ENCODE data around the gene ATG4D.
"Not testable (repeated sequence)": the region's sequence is repeated elsewhere in the genome, so short reads cannot be mapped to it uniquely, and the experiment has no call there.

ATG4D gene

DNA sequence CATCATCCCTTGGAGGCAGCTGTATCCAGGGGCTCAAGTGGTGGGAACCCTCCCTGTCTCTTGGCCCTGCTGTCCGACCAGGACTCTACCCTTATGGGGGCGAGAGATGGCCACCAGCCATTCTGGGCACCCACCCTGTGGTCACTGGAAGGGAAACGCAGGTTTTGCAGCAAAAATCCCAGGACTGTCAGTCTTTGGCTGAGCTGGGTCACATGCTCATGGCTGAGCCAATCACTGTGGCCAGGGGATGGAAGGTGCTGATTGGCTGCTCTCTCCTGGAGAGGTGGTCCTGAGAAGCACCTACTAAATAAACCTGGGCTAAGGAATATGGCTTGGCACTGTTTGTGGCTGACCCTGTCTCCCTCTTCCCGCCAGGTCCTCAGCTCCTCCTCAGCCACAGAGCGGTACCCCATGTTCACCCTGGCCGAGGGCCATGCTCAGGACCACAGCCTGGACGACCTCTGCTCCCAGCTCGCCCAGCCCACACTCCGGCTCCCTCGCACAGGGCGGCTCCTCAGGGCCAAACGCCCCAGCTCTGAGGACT lies 8.9 kb downstream of the ATG4D start:
- no peak for DNase-seq (ENCODE audit: low spot score)

DNA sequence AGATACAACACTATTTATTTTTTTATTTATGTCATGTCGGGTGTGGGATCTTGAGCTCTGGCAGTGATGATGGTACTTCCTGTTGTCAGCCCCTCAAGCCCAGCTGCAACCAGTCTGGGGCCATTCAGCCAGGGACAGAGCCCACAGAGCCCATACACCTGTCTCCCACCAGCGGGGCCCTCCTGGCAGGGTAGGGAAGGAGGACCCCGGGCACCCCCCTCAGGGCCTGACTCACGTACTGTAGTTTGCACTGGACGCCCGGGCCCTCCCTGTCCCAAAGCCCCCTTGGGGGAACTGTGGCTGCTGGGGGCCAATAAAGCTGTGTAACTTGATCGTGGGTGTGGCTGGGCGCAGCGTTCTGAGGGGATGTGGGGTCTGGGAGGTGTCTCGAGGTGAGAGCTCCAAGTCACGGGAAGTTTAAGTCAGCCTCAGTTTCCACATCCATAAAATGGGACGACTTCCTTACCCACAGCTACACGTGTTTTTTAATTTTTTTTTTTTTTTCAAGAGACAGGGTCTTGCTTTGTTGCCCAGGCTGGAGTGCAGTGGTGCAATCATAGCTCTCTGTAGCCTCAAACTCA lies 9.5 kb downstream of the ATG4D start:
- DNase-seq (ENCODE audit: low spot score), result no peak

DNA sequence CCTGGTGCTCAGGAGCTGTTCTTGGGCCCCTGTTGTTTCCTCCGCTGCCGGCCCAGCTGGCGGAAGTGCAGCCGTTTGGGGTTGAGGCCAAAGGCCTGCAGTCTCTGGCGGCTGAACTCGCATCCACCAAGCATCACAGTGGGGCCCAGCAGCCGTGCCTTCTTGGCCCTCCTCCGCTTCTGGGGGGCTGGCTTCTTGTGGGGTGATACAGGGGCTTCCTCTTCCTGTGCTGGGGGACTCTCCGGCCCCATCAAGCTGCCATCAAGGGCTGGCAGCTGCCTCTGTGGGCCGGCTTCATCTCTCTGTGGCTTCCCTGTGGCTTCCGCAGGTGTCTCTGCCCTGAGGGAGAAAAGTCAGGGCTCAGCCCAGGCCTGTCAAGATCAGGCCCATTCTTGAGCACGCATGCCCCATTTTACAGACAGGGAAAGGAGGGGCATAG lies 10.3 kb downstream of the ATG4D start:
- DNase-seq (ENCODE audit: low spot score), result peak; percentile 70

DNA sequence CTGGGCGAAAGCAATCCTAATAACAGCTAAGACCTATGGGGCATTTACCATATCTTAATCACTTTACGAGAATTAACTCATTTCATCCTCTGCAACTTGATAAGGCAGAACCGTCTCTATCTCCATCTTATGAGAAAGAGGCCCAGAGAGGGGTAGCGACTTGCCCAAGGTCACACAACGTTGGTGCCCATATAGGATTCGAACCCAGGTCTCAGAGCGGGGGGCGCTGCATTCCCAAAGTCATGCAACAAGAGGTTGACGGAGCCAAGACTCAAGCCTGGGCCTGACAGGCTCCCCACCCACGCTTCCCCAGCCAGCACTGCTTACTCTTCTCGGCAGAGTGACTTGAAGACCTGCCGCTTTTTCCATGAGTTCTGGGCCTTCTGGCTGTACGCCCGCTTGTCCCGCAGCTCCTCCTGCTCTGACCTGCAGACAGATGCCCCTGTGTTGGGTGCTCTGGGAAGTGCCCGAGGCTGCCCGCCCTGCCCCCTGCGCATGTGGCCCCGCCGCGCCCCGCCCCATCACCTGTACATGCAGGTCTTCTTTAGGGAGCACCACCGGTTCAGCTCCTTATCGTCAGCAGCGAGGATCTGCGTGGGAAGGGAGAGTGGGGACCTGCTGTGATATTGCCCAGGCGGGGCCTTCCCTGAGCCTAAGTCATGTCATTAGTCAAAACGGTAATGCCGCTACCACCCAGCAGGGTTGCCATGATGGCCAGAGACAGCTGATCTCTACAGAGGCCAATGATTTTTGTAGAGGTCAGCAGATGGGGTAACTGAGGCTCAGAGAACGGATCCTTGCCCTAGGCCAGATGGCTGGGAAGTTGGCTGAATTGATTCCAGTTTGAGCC lies 11.3 kb downstream of the ATG4D start:
- no peak for DNase-seq (ENCODE audit: low spot score)

GRCh38 chr19:10555610-10555973 lies 11.9 kb downstream of the ATG4D start:
- no peak for DNase-seq (ENCODE audit: low spot score)

DNA sequence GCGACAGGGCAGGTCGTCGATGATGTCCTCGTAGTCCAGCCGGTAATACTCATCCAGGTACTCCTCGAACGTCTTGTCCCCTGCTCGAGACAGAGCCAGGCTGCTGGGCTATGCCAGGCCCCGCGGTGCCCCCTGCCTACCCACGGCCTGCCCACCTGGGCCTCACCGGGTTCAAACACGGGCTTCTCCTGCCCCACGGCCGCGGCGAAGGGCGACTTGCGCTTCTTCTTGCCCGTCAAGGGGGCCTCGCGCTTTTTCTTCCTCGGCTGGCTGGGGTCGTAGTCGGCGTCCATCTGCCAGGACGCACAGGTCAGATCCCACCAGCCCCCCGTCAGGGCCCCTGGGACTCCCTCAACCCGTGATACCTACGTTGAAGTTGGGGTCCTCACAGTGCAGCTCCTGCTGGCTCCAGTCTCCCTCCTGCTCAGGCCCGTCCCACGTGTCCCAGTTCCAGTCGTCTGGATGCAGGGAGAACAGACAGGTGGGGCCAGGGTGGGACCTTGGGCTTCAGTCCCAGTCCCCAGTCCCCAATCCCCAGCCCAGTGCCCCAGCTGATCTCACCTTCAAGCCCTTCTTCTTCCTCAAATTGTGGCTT lies 14.0 kb downstream of the ATG4D start:
- no peak for DNase-seq (ENCODE audit: low spot score)

DNA sequence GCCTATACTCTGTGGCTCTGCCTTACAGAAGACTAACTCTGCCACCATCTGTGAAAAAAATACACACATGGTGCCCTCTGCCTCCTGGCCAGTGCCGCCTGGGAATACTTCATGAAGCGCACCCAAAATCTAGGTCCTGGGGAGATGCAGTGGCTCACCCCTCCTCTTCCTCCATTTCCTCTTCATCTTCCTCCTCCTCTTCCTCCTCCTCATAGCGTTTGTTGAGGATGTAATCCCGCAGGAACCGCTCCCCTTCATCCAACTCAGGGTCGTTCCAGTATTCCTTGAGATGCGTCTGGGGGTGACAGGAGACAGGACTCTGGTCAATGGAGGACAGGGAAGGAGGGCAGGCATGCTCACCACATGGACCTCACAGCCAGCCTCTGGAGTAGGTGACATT lies 16.4 kb downstream of the ATG4D start:
- no peak for DNase-seq (ENCODE audit: low spot score)

- no peak for DNase-seq (ENCODE audit: low spot score)
Measured at GRCh38 chr19:10562609-10563008, 18.9 kb downstream of the ATG4D start.

GRCh38 chr19:10565028-10565566 lies 21.4 kb downstream of the ATG4D start:
- peak; percentile 60 for DNase-seq (ENCODE audit: low spot score)

DNA sequence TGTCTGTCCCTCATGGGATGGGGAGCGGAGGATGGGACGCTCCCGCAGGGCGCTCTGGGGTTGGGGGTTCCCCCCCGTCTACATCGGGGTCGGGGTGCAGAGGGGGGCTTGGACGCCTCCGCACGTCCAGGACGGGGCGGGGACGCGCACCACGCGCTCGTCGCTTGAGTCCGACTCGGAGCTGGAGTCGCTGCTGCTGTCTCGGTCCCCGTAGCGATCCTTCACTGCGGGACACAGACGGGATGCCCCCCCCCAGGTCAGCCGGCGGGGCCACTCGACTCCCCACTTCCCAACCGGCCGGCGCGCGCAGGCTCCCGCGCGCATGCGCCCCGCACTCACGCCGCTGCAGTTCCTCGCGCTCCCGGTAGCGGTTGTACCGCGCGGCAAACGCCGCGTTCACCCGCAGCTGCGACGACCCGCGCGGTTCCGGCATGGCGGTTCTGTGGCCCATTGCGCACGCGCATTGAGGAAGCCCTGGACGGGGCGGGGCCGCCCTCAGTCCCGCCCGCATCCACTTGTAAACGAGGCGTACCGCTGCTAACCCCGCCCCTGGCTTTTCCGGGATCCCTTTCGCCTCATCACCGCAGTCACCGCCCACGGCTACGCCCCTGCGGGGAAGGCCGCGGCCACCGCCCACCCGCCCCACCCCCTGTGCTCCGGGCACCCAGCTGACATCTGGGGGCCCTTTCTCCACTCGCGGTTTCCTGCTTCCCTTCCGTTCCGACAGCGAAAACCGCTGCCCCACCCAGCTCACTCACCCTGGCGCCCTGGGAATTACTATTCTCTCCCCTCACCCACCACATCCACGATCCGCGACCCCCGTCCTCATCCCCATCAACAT lies 22.1 kb downstream of the ATG4D start, which contains the start of gene KRI1:
Gene KRI1 (minus strand): TSS at position 444 of the 841 bp plus-strand sequence. CDS start 11 bp downstream, at position 433.
- DNase-seq (ENCODE audit: low spot score), result peak; percentile 99

- no peak for DNase-seq (ENCODE audit: low spot score)
Measured at GRCh38 chr19:10566408-10566657, 22.6 kb downstream of the ATG4D start.

DNA sequence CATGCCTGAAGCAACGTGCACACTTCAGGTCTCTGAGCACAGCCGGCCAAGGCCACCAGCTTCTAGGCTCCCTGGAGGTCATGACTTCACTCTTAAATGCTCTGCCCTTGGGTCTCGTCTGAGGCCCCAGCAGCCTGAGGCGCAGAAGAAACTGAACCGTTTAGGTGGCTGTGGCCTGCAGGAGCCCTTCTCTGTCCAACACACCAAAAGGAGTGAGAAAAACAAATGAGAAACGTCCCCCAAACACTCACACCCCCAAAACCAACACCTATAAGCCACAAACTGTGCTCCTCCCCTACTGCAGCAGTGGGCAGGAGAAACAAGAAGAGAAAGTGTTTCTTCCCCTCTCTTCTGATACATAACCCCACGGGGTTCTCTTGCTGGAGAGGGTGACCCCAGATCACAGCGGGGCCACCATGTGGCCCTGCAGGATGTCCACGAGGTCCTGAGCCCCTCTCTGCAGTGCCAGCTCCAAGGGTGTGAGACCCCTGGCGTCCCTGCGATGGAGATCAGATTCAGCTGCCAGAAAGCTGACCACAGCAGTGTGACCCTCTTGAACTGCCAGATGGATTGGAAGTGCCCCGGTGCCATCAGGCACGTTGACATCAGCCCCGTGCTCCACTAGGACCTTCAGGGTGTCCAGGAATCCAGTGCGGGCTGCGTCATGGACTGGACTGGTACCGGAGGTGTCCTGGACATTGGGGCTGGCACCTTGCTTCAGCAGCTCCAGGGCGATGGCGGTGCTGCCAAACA lies 23.1 kb downstream of the ATG4D start:
- peak; percentile 75 for DNase-seq (ENCODE audit: low spot score)

DNA sequence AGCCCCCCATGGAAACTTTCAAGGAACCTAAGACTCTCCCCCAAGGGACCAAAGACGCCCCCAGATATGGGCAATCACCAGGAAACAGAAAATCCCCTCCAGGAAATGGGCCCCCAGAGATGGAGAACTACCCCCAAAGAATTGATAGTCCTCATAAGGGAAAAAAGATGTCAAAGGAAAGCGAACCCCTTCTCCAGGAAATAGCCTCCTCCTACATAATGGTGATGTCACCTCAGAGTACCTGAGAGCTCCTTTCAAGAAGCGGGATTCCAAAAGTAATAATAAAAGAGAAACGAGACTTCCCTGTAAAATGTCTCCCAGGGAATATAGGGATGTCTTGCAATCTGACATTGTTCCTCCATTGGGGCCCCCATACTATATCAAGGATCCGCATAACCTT lies 24.0 kb downstream of the ATG4D start:
- no peak for DNase-seq (ENCODE audit: low spot score)

DNA sequence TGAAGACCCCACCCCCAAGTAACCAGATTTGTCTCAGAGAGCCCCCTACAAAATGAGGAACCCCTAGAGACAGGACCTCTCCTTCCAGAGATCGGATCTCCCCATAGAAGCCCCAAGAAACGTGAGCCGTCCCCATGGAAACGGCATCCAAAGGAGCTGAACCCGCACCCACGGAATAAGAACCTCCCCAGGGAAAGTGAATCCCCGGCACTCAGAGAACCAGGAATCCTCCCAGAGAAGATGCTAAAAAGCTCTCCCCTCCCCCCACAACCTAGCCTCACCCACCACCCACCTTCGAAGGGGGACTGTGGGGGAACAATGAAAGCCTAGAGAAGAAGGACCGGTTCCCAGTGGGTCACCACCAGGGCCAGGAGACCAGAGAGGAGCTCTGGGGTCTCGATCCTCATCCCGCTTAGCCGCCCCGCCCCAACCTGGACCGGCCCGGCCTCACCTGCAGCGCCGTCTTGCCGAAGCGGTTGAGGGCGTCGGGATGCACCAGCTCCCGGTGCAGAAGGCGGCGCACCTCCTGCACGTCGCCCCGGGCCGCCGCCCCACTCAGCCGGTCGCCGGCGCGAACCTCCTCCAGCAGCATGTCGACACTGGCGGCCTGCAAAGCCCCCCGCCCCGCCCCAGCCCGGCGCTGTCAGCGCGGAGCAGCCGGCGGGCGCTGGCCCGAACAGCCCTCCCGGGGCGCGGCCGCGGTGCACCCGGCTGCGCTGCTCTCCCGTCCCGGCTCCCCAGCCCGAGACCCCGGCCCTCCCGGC lies 24.5 kb downstream of the ATG4D start:
- DNase-seq (ENCODE audit: low spot score), result peak; percentile 59

GRCh38 chr19:10568826-10569651 lies 25.3 kb downstream of the ATG4D start, which contains the start of gene CDKN2D:
TSS of gene CDKN2D (minus strand) at chr19:10568979. CDS start at chr19:10568653, 326 bp downstream.
- peak; percentile 100 for DNase-seq (ENCODE audit: low spot score)

- not testable (repeated sequence) for DNase-seq (ENCODE audit: low spot score)
Measured at GRCh38 chr19:10573793-10574192, 30.1 kb downstream of the ATG4D start.

DNA sequence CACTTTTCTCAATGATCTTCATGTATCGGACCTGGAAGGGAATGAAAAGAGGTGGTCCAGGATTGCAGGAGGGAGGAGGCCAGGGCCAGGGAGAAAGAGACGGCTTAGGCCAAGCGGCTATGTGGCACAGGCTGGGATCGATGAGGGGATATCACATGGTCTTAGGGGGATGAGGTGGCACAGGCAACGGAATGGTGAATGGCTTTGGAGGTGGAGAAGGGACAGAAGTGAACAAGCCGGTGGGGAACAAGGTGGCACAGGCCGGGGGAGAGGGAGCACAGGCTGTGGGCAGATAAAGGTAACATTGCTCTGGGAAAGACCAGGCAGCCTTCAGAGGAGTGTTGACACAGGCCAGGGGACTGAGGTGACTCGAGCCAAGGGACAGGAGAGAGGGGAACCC lies 30.8 kb downstream of the ATG4D start:
- no peak for DNase-seq (ENCODE audit: low spot score)

DNA sequence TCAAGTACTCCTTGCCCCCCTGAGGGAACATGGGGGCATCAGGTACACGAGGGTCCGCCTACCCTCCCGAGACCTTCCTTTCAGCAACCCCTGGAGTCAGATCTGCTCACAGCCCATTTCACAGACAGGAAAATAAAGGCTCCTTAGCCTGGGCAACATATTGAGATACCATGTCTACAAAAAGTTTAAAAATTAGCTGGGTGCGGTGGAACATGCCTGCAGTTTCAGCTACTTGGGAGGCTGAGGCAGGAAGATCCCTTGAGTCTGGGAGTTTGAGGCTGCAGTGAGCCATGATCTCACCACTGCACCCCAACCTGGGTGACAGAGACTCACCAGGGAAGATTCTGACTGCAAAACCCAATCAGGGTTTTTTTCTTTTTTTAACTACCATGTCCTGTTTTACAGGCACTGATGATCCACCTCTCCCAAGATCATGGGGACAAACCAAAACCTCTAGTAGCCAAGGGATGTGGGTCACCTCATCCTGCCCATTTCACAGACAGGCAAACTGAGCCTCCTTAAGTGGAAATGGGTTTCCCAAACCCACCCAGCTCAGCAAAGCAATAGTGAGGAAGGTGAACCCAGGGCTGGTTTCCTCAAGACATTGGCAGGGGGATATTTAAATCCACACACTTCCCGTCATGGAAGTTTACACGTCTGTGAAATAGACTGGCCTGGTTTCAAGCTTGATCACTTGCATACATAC lies 31.5 kb downstream of the ATG4D start:
- no peak for DNase-seq (ENCODE audit: low spot score)

DNA sequence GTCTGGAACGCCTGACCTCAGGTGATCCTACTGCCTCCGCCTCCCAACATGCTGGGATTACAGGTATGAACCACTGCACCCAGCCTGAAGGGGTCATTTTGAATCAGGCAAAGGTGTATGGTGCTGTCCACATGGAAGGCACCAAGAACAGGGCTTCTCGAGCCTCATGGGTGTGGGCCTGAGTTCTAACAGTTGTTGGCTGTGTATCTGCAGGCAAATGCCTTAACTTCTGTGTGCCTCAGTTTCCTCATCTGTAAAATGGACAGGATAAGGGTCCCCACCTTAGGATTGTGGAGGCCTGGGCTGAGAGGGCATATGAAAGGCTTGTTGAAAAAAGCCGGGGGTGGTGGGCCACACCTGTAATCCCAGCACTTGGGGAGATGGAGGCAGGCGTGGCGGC lies 34.2 kb downstream of the ATG4D start:
- no peak for DNase-seq (ENCODE audit: low spot score)

Data from CD4-positive, alpha-beta T cell treated with Interleukin-2 at 100 ng/mL for 4 hours (primary cell).